Natural killer cell (primary cell): ENCODE data around the gene AFAP1. TPM values are rescaled to one million over a fixed set of nuclear protein-coding genes. Genes with fewer than 3 reads are reported as not detected.
A peak's percentile ranks its signal among the peaks of the same experiment; 100 is the strongest.

Experiments
- ATAC-seq, 3 donors: fragments of 150-1000 bp in 2 of 3; fragments of 200-7000 bp in 1 of 3; cut with Tn5 transposase; 1 replicate in 1 of 3; 2 replicates in 2 of 3; pipeline ENCODE4 v1.10.0; 2021; ENCODE audit warnings: mild to moderate bottlenecking in 2 of 3, moderate library complexity in 2 of 3
- DNase-seq, 2 donors: peaks; one replicate each; pipeline versions ENCODE4 v3.0.0 to v3.0.0-alpha.2; 2013 to 2021; ENCODE audit warnings: mixed read lengths in 1 of 2
- H3K27ac ChIP-seq: one replicate; pipeline ENCODE4 v1.5.1; 2013; ENCODE audit warnings: mild to moderate bottlenecking, low read length
- H3K27me3 ChIP-seq: one replicate; pipeline ENCODE4 v1.6.1; 2013; ENCODE audit warnings: low read length; ENCODE audit not compliant: control insufficient read depth, insufficient read depth
- H3K36me3 ChIP-seq: one replicate; pipeline ENCODE4 v1.6.1; 2013; ENCODE audit warnings: low read length; ENCODE audit not compliant: control insufficient read depth, insufficient read depth
- H3K4me1 ChIP-seq: one replicate; pipeline ENCODE4 v1.6.1; 2013; ENCODE audit warnings: low read length; ENCODE audit not compliant: control insufficient read depth, insufficient read depth
- H3K4me3 ChIP-seq: one replicate; pipeline ENCODE4 v1.5.1; 2013; ENCODE audit warnings: low read length
- H3K9me3 ChIP-seq: one replicate; pipeline ENCODE4 v1.6.1; 2013; ENCODE audit warnings: low read length; ENCODE audit not compliant: control insufficient read depth, insufficient read depth
- H3K27ac Mint-ChIP-seq, 2 donors: one replicate each; pipeline ENCODE4 v1.8.0; 2022; ENCODE audit warnings: mild to moderate bottlenecking in 2 of 2, mixed read lengths in 2 of 2, moderate library complexity in 1 of 2
- H3K27me3 Mint-ChIP-seq, 2 donors: one replicate each; pipeline ENCODE4 v1.8.0; 2022; ENCODE audit warnings: low read depth in 2 of 2, mixed read lengths in 2 of 2
- H3K36me3 Mint-ChIP-seq: one replicate; pipeline ENCODE4 v1.8.0; 2022; ENCODE audit warnings: mixed read lengths
- H3K4me1 Mint-ChIP-seq, 2 donors: one replicate each; pipeline ENCODE4 v1.8.0; 2022; ENCODE audit warnings: mixed read lengths in 2 of 2
- H3K4me3 Mint-ChIP-seq: one replicate; pipeline ENCODE4 v1.8.0; 2022; ENCODE audit warnings: mild to moderate bottlenecking, moderate library complexity, mixed read lengths
- H3K9me3 Mint-ChIP-seq, 2 donors: one replicate each; pipeline ENCODE4 v1.8.0; 2022; ENCODE audit warnings: mixed read lengths in 2 of 2
- CTCF ChIP-seq: fragments of 200-600 bp; IDR thresholded peaks from one replicate; pipeline ENCODE4 v1.8.0; 2022; ENCODE audit warnings: antibody characterized with exemption
- WGBS: methylation state at CpG from one replicate; pipeline ENCODE4 v1.1.7; 2013; ENCODE audit warnings: missing lambda C conversion rate; ENCODE audit not compliant: insufficient coverage; 5-methylcytosine and 5-hydroxymethylcytosine counted together
- intact Hi-C: fragments of 100-400 bp; cut with micrococcal nuclease; formaldehyde crosslinking; loops from one replicate; pipeline ENCODE4 v1.14.2; 2022
- total RNA-seq, 4 donors: library from RNA; stranded (reverse); fragments of 120-200 nt in 1 of 4; gene quantifications; one replicate each; pipeline versions ENCODE4 v1.2.3 to v1.2.4, GENCODE V29; 2013 to 2022

The AFAP1 gene
- total RNA-seq, 3 donors from 2014 or later (not counting 1 experiment from before 2014, with no cell fraction given), result 4.9 to 12.5 (median 9.5) TPM

GRCh38 chr4:7829652-7830580 is 109.7 kb downstream of the AFAP1 start:
- H3K36me3 Mint-ChIP-seq, result no peaks in the 10 kb centered on the region
- H3K9me3 Mint-ChIP-seq, result no peaks in the 10 kb centered on the region
- H3K27me3 Mint-ChIP-seq, result peaks cover 0 to 21% of the 10 kb centered on the region in 2 donors
- WGBS, result 84% methylated on average over 9 of the region's 10 CpGs
- intact Hi-C loops, result no loop called here
- ATAC-seq (no peak), DNase-seq (no peak)
- Histone ChIP-seq H3K4me1 (peaks cover 20% of the 10 kb centered on the region), H3K27me3 (no peaks in the 10 kb centered on the region), H3K36me3 (no peaks in the 10 kb centered on the region), H3K9me3 (no peaks in the 10 kb centered on the region), H3K4me3 (no peak overlapping the region), H3K27ac (no peak overlapping the region)
- no peak overlapping the region for H3K4me3 Mint-ChIP-seq
- peak overlapping the region in 1 of 2 donors; percentile 79 for H3K27ac Mint-ChIP-seq
- TF ChIP-seq CTCF, result no peak
- peaks cover 31 to 35% of the 10 kb centered on the region in 2 donors for H3K4me1 Mint-ChIP-seq

GRCh38 chr4:7828793-7829301 is 110.8 kb downstream of the AFAP1 start:
- no peak for TF ChIP-seq CTCF
- Histone ChIP-seq H3K27me3 (no peaks in the 10 kb centered on the region), H3K9me3 (no peaks in the 10 kb centered on the region), H3K4me1 (peaks cover 20% of the 10 kb centered on the region), H3K36me3 (no peaks in the 10 kb centered on the region), H3K27ac (no peak overlapping the region), H3K4me3 (no peak overlapping the region)
- Mint-ChIP-seq H3K36me3 (no peaks in the 10 kb centered on the region), H3K4me1 (peaks cover 31 to 35% of the 10 kb centered on the region in 2 donors), H3K4me3 (no peak overlapping the region), H3K27ac (peak overlapping the region; percentile 72 to 79), H3K9me3 (no peaks in the 10 kb centered on the region), H3K27me3 (peaks cover 0 to 27% of the 10 kb centered on the region in 2 donors)
- 88% methylated on average over 5 of the region's 6 CpGs for WGBS
- DNase-seq (no peak), ATAC-seq (peak in 2 of 3 donors; percentile 12 to 16)
- intact Hi-C loops, result no loop called here

GRCh38 chr4:7828011-7828720 is 111.5 kb downstream of the AFAP1 start:
- Mint-ChIP-seq H3K27ac (peak overlapping the region; percentile 72 to 79), H3K9me3 (no peaks in the 10 kb centered on the region), H3K4me3 (peak overlapping the region; percentile 73), H3K4me1 (peaks cover 31 to 35% of the 10 kb centered on the region in 2 donors), H3K36me3 (no peaks in the 10 kb centered on the region), H3K27me3 (peaks cover 0 to 34% of the 10 kb centered on the region in 2 donors)
- no peaks in the 10 kb centered on the region for H3K9me3 ChIP-seq
- no peak for TF ChIP-seq CTCF
- ATAC-seq (peak; percentile 87 to 96 (median 89)), DNase-seq (peak in 1 of 2 donors; percentile 84)
- H3K27me3 ChIP-seq, result no peaks in the 10 kb centered on the region
- no peak overlapping the region for H3K4me3 ChIP-seq
- intact Hi-C loops, result no loop called here
- H3K4me1 ChIP-seq, result peaks cover 20% of the 10 kb centered on the region
- no peaks in the 10 kb centered on the region for H3K36me3 ChIP-seq
- WGBS, result 31% methylated on average over 13 of the region's 13 CpGs
- H3K27ac ChIP-seq, result peak overlapping the region; percentile 1
